HepG2 (cell line): Measurements from ENCODE around the gene ZCCHC3. TPM values are rescaled to one million over a fixed set of nuclear protein-coding genes. Genes with fewer than 3 reads are reported as not detected.

Experiments
- FOXA3 ChIP-seq: IDR thresholded peaks from 2 replicates; pipeline ENCODE4 v1.6.1; 2016; ENCODE audit warnings: missing genetic modification reagents, missing compliant biosample characterization
- FOXC1 ChIP-seq: sonication (generic); formaldehyde crosslinking; IDR thresholded peaks from 2 replicates; pipeline ENCODE4 v1.8.0; 2022; ENCODE audit warnings: mild to moderate bottlenecking, missing genetic modification reagents, borderline replicate concordance
- KAT8 ChIP-seq: IDR thresholded peaks from 2 replicates; pipeline ENCODE4 v1.6.1; 2016; ENCODE audit warnings: missing genetic modification reagents, missing compliant biosample characterization
- LCORL ChIP-seq, 2 experiments: fragments of 450-650 bp in 1 of 2; sonication (generic) in 1 of 2; formaldehyde crosslinking in 1 of 2; IDR thresholded peaks; 2 replicates each; pipeline versions ENCODE4 v1.5.0 to v1.6.1; 2017 to 2020; ENCODE audit warnings: antibody characterized with exemption in 1 of 2, missing genetic modification reagents in 1 of 2
- PHF8 ChIP-seq: sonication (generic); formaldehyde crosslinking; IDR thresholded peaks from 2 replicates; pipeline ENCODE4 v1.5.0; 2020; ENCODE audit warnings: missing genetic modification reagents
- RARG ChIP-seq: sonication (generic); formaldehyde crosslinking; IDR thresholded peaks from 2 replicates; pipeline ENCODE4 v1.4.0; 2020; ENCODE audit warnings: low read depth, mild to moderate bottlenecking, missing genetic modification reagents
- SMAD1 ChIP-seq: sonication (generic); formaldehyde crosslinking; IDR thresholded peaks from 2 replicates; pipeline ENCODE4 v1.4.0; 2020; ENCODE audit warnings: missing genetic modification reagents, low read depth, mild to moderate bottlenecking, borderline replicate concordance
- SRSF4 ChIP-seq: fragments of 200-400 bp; formaldehyde crosslinking; IDR thresholded peaks from one replicate; pipeline ENCODE4 v1.6.1; 2018; ENCODE audit warnings: mild to moderate bottlenecking, low read depth, low read length, moderate library complexity; ENCODE audit not compliant: poor library complexity, severe bottlenecking
- ZFP36L1 ChIP-seq: sonication (generic); formaldehyde crosslinking; IDR thresholded peaks from 2 replicates; pipeline ENCODE4 v1.8.0; 2022; ENCODE audit warnings: mild to moderate bottlenecking, missing genetic modification reagents, moderate library complexity
- ZNF124 ChIP-seq: sonication (generic); formaldehyde crosslinking; IDR thresholded peaks from 2 replicates; pipeline ENCODE4 v1.4.0; 2020; ENCODE audit warnings: missing genetic modification reagents
- ZNF546 ChIP-seq: sonication (generic); formaldehyde crosslinking; conservative IDR thresholded peaks from 2 replicates; pipeline ENCODE4 v1.8.1; 2023; ENCODE audit warnings: mild to moderate bottlenecking, missing genetic modification reagents
- ZNF607 ChIP-seq: sonication (generic); formaldehyde crosslinking; IDR thresholded peaks from 2 replicates; pipeline ENCODE4 v1.5.1; 2020; ENCODE audit warnings: missing genetic modification reagents, mild to moderate bottlenecking, borderline replicate concordance
- polyA plus RNA-seq, 8 experiments: library from polyadenylated mRNA; depleted of rRNA in 3 of 8; stranded (reverse) in 7 of 8; unstranded in 1 of 8; fragments of >200 nt; fragmentation: Illumina TruSeq in 4 of 8; extraction: Trizol in 4 of 8; gene quantifications; 2 replicates each; pipeline versions ENCODE4 v1.2.1 to v1.2.3, GENCODE V29; 2011 to 2016; ENCODE audit warnings: low read depth in 4 of 8, missing spikeins in 1 of 8, mixed read lengths in 1 of 8; ENCODE audit not compliant: insufficient read depth in 1 of 8
- total RNA-seq, 5 experiments: library from RNA; depleted of rRNA; stranded (reverse); fragments of >200 nt; fragmentation: Illumina TruSeq; extraction: Trizol; gene quantifications; 2 replicates each; pipeline ENCODE4 v1.2.3, GENCODE V29; 2016; ENCODE audit warnings: low read depth in 1 of 5
- TF ChIP-seq, protein P1 (sequence below): sonication (generic); formaldehyde crosslinking; IDR thresholded peaks from 2 replicates; pipeline ENCODE4 v1.8.1; 2023; ENCODE audit warnings: mild to moderate bottlenecking, moderate library complexity, missing genetic modification reagents
- TF ChIP-seq, protein P2 (sequence below): IDR thresholded peaks from 2 replicates; pipeline ENCODE4 v1.6.1; 2018; ENCODE audit warnings: missing genetic modification reagents, mild to moderate bottlenecking, missing compliant biosample characterization
- TF ChIP-seq, protein P3 (sequence below): sonication (generic); formaldehyde crosslinking; IDR thresholded peaks from 2 replicates; pipeline ENCODE4 v1.4.0; 2020; ENCODE audit warnings: mild to moderate bottlenecking, missing genetic modification reagents
- TF ChIP-seq, protein P4 (sequence below): sonication (generic); formaldehyde crosslinking; IDR thresholded peaks from 2 replicates; pipeline ENCODE4 v1.4.0; 2020; ENCODE audit warnings: low read depth, mild to moderate bottlenecking, missing genetic modification reagents

ZCCHC3 gene
- total and polyA plus RNA-seq, 2 of the 13 experiments (the other 11 are each of a cell fraction or from before 2014, with no cell fraction given), result 46.6 to 63.0 TPM

DNA sequence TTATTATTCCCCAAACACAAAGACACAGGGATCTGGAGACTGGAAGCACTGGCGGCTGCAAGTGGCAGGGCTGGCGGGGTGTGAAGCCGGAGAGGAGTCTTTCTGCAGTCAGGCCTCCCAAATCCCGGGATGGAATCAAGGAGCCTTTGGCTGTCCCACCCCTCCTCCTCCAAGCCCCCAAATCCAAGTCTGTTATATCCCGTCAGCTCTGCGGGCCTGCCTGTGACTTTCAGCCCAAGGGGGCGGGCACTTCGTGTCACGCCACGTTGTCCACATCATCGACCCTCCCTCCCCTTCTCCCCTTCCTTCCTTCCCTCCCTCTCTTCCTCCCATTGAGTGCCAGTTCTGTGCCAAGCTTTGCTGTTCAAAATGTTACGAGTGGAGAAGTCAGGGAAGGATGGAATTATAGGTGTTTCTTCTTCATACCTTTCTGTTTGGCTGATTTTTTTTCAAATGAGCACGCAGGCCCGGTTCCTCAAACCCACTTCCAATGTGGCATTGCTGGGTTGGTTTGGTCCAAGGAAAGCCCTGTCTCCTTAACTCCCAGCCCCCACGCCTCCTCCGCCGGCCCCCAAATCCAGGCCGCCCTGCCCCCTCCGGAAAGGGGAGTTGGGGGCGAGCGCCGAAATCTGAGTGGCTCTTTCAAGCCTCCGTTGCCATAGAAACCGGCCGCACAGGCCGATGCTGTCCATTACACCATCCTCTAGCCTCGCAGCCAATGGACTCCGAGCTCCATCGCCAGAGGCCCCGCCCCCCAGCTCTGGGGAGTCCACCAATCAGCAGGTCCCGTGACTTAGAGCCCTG, 12.7 kb downstream of the ZCCHC3 start (continued):
- TF ChIP-seq LCORL (IDR thresholded peaks at IDR 0.05) (no peak), LCORL (CRISPR knock-in tag; IDR thresholded peaks at IDR 0.05) (0 out of 2 replicates have a peak, but pooled peaks have one; percentile 34), FOXC1 (CRISPR knock-in tag) (peak; percentile 71; the same call in 1 of the 2 replicates), KAT8 (CRISPR knock-in tag) (peak; percentile 15), FOXA3 (CRISPR knock-in tag) (no peak), SRSF4 (no peak), SMAD1 (CRISPR knock-in tag) (peak; percentile 86; the same call in 1 of the 2 replicates), ZNF124 (0 out of 2 replicates have a peak, but pooled peaks have one; percentile 27), ZNF546 (CRISPR knock-in tag) (0 out of 2 replicates have a peak, but pooled peaks have one; percentile 56), ZFP36L1 (CRISPR knock-in tag) (peak; percentile 63; the same call in 1 of the 2 replicates), ZNF607 (CRISPR knock-in tag) (peak; percentile 58; the same call in 1 of the 2 replicates), PHF8 (CRISPR knock-in tag) (peak; percentile 60), RARG (CRISPR knock-in tag) (no peak; the same call in 1 of the 2 replicates)
- TF ChIP-seq, protein P1, sequence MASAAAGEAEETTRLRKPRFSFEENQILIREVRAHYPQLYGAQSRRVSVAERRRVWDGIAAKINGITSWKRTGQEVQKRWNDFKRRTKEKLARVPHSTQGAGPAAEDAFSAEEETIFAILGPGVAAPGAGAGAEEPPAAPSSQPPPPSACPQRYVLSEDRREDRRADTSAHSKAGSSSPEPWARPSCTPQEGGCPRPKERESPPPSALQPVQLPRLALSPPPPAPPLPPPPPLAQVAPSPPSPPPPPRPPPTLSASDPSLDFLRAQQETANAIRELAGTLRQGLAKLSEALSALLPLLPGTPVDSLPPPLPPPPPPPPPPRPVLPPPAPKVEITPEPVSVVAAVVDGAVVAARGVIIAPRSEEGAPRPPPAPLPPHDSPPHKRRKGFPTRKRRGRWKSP, result 0 out of 2 replicates have a peak, but pooled peaks have one; percentile 16
- TF ChIP-seq, protein P2, sequence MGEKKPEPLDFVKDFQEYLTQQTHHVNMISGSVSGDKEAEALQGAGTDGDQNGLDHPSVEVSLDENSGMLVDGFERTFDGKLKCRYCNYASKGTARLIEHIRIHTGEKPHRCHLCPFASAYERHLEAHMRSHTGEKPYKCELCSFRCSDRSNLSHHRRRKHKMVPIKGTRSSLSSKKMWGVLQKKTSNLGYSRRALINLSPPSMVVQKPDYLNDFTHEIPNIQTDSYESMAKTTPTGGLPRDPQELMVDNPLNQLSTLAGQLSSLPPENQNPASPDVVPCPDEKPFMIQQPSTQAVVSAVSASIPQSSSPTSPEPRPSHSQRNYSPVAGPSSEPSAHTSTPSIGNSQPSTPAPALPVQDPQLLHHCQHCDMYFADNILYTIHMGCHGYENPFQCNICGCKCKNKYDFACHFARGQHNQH, result 0 out of 2 replicates have a peak, but pooled peaks have one; percentile 64
- TF ChIP-seq, protein P3, sequence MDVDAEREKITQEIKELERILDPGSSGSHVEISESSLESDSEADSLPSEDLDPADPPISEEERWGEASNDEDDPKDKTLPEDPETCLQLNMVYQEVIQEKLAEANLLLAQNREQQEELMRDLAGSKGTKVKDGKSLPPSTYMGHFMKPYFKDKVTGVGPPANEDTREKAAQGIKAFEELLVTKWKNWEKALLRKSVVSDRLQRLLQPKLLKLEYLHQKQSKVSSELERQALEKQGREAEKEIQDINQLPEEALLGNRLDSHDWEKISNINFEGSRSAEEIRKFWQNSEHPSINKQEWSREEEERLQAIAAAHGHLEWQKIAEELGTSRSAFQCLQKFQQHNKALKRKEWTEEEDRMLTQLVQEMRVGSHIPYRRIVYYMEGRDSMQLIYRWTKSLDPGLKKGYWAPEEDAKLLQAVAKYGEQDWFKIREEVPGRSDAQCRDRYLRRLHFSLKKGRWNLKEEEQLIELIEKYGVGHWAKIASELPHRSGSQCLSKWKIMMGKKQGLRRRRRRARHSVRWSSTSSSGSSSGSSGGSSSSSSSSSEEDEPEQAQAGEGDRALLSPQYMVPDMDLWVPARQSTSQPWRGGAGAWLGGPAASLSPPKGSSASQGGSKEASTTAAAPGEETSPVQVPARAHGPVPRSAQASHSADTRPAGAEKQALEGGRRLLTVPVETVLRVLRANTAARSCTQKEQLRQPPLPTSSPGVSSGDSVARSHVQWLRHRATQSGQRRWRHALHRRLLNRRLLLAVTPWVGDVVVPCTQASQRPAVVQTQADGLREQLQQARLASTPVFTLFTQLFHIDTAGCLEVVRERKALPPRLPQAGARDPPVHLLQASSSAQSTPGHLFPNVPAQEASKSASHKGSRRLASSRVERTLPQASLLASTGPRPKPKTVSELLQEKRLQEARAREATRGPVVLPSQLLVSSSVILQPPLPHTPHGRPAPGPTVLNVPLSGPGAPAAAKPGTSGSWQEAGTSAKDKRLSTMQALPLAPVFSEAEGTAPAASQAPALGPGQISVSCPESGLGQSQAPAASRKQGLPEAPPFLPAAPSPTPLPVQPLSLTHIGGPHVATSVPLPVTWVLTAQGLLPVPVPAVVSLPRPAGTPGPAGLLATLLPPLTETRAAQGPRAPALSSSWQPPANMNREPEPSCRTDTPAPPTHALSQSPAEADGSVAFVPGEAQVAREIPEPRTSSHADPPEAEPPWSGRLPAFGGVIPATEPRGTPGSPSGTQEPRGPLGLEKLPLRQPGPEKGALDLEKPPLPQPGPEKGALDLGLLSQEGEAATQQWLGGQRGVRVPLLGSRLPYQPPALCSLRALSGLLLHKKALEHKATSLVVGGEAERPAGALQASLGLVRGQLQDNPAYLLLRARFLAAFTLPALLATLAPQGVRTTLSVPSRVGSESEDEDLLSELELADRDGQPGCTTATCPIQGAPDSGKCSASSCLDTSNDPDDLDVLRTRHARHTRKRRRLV (CRISPR knock-in tag), result peak; percentile 76
- TF ChIP-seq, protein P4, sequence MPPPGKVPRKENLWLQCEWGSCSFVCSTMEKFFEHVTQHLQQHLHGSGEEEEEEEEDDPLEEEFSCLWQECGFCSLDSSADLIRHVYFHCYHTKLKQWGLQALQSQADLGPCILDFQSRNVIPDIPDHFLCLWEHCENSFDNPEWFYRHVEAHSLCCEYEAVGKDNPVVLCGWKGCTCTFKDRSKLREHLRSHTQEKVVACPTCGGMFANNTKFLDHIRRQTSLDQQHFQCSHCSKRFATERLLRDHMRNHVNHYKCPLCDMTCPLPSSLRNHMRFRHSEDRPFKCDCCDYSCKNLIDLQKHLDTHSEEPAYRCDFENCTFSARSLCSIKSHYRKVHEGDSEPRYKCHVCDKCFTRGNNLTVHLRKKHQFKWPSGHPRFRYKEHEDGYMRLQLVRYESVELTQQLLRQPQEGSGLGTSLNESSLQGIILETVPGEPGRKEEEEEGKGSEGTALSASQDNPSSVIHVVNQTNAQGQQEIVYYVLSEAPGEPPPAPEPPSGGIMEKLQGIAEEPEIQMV (CRISPR knock-in tag), result peak; percentile 63; the same call in 1 of the 2 replicates
